ENCODE results near the gene CDK5RAP2. TPM values are rescaled to one million over a fixed set of nuclear protein-coding genes. Genes with fewer than 3 reads are reported as not detected.

Gene CDK5RAP2
- total and polyA plus RNA-seq, 8 donors = 14.8 to 37.1 (median 21.7) TPM

GRCh38 chr9:120579139-120580050 is 572 bp downstream of the CDK5RAP2 start:
- no peaks in the 10 kb centered on the region for H3K27me3 ChIP-seq
- TF ChIP-seq, protein P1, sequence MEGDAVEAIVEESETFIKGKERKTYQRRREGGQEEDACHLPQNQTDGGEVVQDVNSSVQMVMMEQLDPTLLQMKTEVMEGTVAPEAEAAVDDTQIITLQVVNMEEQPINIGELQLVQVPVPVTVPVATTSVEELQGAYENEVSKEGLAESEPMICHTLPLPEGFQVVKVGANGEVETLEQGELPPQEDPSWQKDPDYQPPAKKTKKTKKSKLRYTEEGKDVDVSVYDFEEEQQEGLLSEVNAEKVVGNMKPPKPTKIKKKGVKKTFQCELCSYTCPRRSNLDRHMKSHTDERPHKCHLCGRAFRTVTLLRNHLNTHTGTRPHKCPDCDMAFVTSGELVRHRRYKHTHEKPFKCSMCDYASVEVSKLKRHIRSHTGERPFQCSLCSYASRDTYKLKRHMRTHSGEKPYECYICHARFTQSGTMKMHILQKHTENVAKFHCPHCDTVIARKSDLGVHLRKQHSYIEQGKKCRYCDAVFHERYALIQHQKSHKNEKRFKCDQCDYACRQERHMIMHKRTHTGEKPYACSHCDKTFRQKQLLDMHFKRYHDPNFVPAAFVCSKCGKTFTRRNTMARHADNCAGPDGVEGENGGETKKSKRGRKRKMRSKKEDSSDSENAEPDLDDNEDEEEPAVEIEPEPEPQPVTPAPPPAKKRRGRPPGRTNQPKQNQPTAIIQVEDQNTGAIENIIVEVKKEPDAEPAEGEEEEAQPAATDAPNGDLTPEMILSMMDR (IDR thresholded peaks at IDR 0.05) = no peak
- no peak overlapping the region for H3K27ac ChIP-seq
- no peak for FAIRE-seq
- ATAC-seq = peak; percentile 1 to 56 (median 6)
- intact Hi-C loops (cut with DNase I) = no loop called here
- WGBS, 2 donors = 4% methylated on average over 31 of the region's 31 CpGs
- peak overlapping the region; percentile 73 to 94 (median 90) for H3K4me3 ChIP-seq
- no peaks in the 10 kb centered on the region for H3K9me3 ChIP-seq
- H3K36me3 ChIP-seq = no peaks in the 10 kb centered on the region
- peaks cover 0 to 12% (median 6%) of the 10 kb centered on the region in 3 donors for H3K4me1 ChIP-seq
- no peak for DNase-seq

DNA sequence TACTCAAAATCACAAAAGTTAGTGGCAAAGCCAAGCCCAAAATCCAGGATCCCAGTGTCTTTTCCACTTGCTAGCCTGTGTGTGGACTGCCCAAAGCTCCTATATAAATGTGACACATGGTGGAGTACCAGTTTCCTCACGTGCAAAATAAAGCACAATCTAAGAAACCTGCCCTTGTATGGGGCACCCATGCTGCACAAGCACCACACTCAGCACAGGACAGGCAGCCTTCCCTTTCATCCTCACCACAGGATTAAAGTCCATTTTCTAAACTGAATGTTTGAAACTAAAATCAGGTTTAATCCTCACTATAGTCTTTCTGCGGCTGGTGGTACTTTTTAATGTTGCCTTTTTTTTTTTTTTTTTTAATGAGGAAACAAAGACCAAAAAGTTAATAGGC is 5.5 kb downstream of the CDK5RAP2 start:
- peaks cover 10 to 19% (median 13%) of the 10 kb centered on the region in 3 donors for H3K4me1 ChIP-seq
- H3K36me3 ChIP-seq = peaks cover 0 to 14% (median 0%) of the 10 kb centered on the region in 3 donors
- H3K9me3 ChIP-seq = no peaks in the 10 kb centered on the region
- intact Hi-C loops (cut with DNase I) = no loop called here
- no peak overlapping the region for H3K4me3 ChIP-seq
- FAIRE-seq = no peak
- TF ChIP-seq, protein P1 (IDR thresholded peaks at IDR 0.05) = no peak
- no peak for ATAC-seq
- no peak overlapping the region for H3K27ac ChIP-seq
- H3K27me3 ChIP-seq = no peaks in the 10 kb centered on the region
- no peak for DNase-seq
- 67 to 71% methylated on average over 2 of the region's 2 CpGs for WGBS, 2 donors

GRCh38 chr9:120572472-120572871 is 7.5 kb downstream of the CDK5RAP2 start:
- TF ChIP-seq, protein P1 (IDR thresholded peaks at IDR 0.05) = no peak
- intact Hi-C loops (cut with DNase I) = no loop called here
- H3K27me3 ChIP-seq = no peaks in the 10 kb centered on the region
- H3K4me1 ChIP-seq = peaks cover 8 to 11% (median 10%) of the 10 kb centered on the region in 3 donors
- no peak for FAIRE-seq
- no peak for ATAC-seq
- H3K27ac ChIP-seq = no peak overlapping the region
- no peak for DNase-seq
- no peaks in the 10 kb centered on the region for H3K9me3 ChIP-seq
- peaks cover 0 to 24% (median 7%) of the 10 kb centered on the region in 3 donors for H3K36me3 ChIP-seq
- 95 to 96% methylated on average over 1 of the region's 1 CpG for WGBS, 2 donors
- no peak overlapping the region for H3K4me3 ChIP-seq

DNA sequence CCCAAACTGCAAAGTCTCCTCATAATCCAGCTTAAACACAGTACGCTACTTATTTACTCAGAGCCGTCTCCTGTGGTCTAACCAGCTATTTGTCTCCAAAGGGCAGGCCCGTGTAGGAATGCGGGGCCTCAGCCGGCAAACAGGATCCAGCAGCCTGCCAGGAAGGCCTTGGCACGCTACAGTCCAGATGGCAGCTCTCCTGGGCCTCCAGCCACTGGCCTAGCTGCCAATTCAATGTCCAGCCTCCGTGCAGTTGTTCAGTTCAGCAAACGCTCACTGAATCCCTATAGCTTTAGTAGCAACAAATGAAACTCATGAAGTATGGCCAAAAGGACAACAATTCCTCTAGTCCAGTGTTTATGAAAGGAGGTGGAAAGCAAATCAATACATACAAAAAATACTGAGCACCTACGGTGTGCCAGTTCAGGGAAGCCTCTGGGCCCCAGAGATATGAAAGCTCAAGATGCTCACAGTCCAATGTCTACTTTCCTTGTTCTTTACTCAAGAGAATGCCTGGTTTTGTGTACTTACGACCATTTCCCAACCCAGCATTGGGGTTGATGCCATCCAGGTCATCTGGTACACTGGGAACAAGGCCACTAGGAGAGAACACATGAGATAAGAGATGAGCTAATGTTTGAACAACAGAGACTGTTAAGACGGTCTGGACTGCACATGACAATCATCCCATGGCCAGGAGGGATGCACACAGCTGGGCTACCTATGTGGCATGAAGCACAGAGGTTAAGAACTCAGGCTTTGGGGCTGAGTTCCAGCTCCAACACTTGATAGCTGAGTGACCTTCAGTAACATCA is 8.3 kb downstream of the CDK5RAP2 start:
- Histone ChIP-seq H3K27me3 (no peaks in the 10 kb centered on the region), H3K4me1 (peaks cover 8 to 11% (median 10%) of the 10 kb centered on the region in 3 donors), H3K9me3 (no peaks in the 10 kb centered on the region), H3K36me3 (peaks cover 0 to 25% (median 7%) of the 10 kb centered on the region in 3 donors), H3K27ac (peak overlapping the region in 3 of 4 donors; percentile 16 to 55 (median 49)), H3K4me3 (no peak overlapping the region)
- ATAC-seq (peak; percentile 84 to 98 (median 96)), DNase-seq (peak; percentile 63 to 80 (median 68)), FAIRE-seq (no peak)
- intact Hi-C loops (cut with DNase I) = no loop called here
- TF ChIP-seq, protein P1 (IDR thresholded peaks at IDR 0.05) = no peak
- WGBS, 2 donors = 21 to 31% methylated on average over 11 of the region's 11 CpGs
